Smooth muscle cell (in vitro differentiated cells): ENCODE measurements around the gene SPOCK1. TPM values are rescaled to one million over a fixed set of nuclear protein-coding genes. Genes with fewer than 3 reads are reported as not detected.

Experiments
- DNase-seq: peaks from one replicate; lab custom pipeline; 2025; ENCODE audit not compliant: unreplicated experiment; lab: John Stamatoyannopoulos, UW
- H2AFZ ChIP-seq: fragments of 200-600 bp; sonication (generic); 2 replicates; pipeline ENCODE4 v1.6.0; 2016; ENCODE audit warnings: antibody characterized with exemption, low read depth, mild to moderate bottlenecking
- H3F3A ChIP-seq: fragments of 200-600 bp; sonication (generic); 2 replicates; pipeline ENCODE4 v1.6.0; 2017; ENCODE audit warnings: antibody characterized with exemption, low read depth
- H3K27ac ChIP-seq: fragments of 200-600 bp; sonication (generic); 2 replicates; pipeline ENCODE4 v1.5.1; 2016; ENCODE audit warnings: low read depth, mild to moderate bottlenecking
- H3K27me3 ChIP-seq: fragments of 200-600 bp; sonication (generic); 2 replicates; pipeline ENCODE4 v1.6.1; 2016; ENCODE audit warnings: low read depth, mild to moderate bottlenecking
- H3K36me3 ChIP-seq: fragments of 200-600 bp; sonication (generic); 2 replicates; pipeline ENCODE4 v1.5.1; 2016; ENCODE audit warnings: low read depth
- H3K4me1 ChIP-seq: fragments of 200-600 bp; sonication (generic); 2 replicates; pipeline ENCODE4 v1.5.1; 2016; ENCODE audit warnings: low read depth
- H3K4me2 ChIP-seq: fragments of 200-600 bp; sonication (generic); 2 replicates; pipeline ENCODE4 v1.6.0; 2016; ENCODE audit warnings: mild to moderate bottlenecking
- H3K4me3 ChIP-seq: fragments of 200-600 bp; sonication (generic); 2 replicates; pipeline ENCODE4 v1.5.1; 2016; ENCODE audit warnings: mild to moderate bottlenecking
- H3K79me2 ChIP-seq: fragments of 200-600 bp; sonication (generic); 2 replicates; pipeline ENCODE4 v1.6.0; 2016; ENCODE audit warnings: low read depth, mild to moderate bottlenecking
- H3K9ac ChIP-seq: fragments of 200-600 bp; sonication (generic); 2 replicates; pipeline ENCODE4 v1.6.0; 2016; ENCODE audit warnings: low read depth
- H3K9me3 ChIP-seq: fragments of 200-600 bp; sonication (generic); replicated peaks from 2 replicates; pipeline ENCODE4 v1.5.1; 2016; ENCODE audit warnings: low read depth
- H4K20me1 ChIP-seq: fragments of 200-600 bp; sonication (generic); 2 replicates; pipeline ENCODE4 v1.6.0; 2016; ENCODE audit warnings: low read depth
- WGBS: methylation state at CpG from one replicate; pipeline ENCODE4 v1.1.7; 2016; ENCODE audit warnings: low lambda C conversion rate; 5-methylcytosine and 5-hydroxymethylcytosine counted together
- polyA plus RNA-seq: library from polyadenylated mRNA; unstranded; fragments of >200 nt; fragmentation: Nextera tagmentation; extraction: Ambion mirVana; gene quantifications from 2 replicates; pipeline ENCODE4 v1.2.1, GENCODE V29; 2016
- total RNA-seq: library from RNA; depleted of rRNA; stranded (reverse); fragments of >200 nt; gene quantifications from 2 replicates; pipeline ENCODE4 v1.2.3, GENCODE V29; 2014
- TF ChIP-seq, protein P1 (sequence below): fragments of 200-600 bp; sonication (generic); IDR thresholded peaks from 2 replicates; pipeline ENCODE4 v1.5.1; 2017; ENCODE audit warnings: borderline replicate concordance, mild to moderate bottlenecking, antibody characterized with exemption; ENCODE audit not compliant: insufficient read depth, poor library complexity, severe bottlenecking

Gene SPOCK1
- total and polyA plus RNA-seq, 2 experiments from 2014 or later = 56.2 to 80.0 TPM

DNA sequence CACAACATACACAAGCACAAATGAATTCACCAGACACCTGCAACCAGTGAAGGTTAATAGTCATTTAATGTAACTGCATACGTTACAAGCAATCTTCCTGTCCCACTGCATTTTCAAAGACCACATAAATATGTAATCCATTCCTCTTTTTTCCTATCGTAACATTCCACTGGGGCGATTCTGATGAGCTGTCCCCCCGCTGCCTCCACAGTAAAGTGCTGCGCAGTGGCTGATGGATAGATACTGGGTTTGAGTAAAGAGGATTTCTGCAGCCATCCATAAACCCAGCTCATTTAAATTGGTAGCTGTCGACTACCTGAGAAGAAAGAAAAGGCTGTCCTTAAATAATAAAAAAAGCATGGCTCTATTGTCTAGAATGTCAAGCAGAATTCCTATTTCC lies 181.1 kb downstream of the SPOCK1 start:
- WGBS = 81% methylated on average over 6 of the region's 6 CpGs
- Histone ChIP-seq H3K4me2 (no peak overlapping the region), H3K27me3 (no peaks in the 10 kb centered on the region), H3K36me3 (no peaks in the 10 kb centered on the region), H3F3A (no peaks in the 10 kb centered on the region), H3K79me2 (no peaks in the 10 kb centered on the region), H3K9ac (no peak overlapping the region), H3K27ac (no peak overlapping the region), H3K9me3 (no peaks in the 10 kb centered on the region), H3K4me1 (peaks cover 5% of the 10 kb centered on the region), H3K4me3 (no peak overlapping the region), H2AFZ (no peak overlapping the region), H4K20me1 (no peaks in the 10 kb centered on the region)
- TF ChIP-seq, protein P1, sequence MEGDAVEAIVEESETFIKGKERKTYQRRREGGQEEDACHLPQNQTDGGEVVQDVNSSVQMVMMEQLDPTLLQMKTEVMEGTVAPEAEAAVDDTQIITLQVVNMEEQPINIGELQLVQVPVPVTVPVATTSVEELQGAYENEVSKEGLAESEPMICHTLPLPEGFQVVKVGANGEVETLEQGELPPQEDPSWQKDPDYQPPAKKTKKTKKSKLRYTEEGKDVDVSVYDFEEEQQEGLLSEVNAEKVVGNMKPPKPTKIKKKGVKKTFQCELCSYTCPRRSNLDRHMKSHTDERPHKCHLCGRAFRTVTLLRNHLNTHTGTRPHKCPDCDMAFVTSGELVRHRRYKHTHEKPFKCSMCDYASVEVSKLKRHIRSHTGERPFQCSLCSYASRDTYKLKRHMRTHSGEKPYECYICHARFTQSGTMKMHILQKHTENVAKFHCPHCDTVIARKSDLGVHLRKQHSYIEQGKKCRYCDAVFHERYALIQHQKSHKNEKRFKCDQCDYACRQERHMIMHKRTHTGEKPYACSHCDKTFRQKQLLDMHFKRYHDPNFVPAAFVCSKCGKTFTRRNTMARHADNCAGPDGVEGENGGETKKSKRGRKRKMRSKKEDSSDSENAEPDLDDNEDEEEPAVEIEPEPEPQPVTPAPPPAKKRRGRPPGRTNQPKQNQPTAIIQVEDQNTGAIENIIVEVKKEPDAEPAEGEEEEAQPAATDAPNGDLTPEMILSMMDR = no peak
- no peak for DNase-seq

DNA sequence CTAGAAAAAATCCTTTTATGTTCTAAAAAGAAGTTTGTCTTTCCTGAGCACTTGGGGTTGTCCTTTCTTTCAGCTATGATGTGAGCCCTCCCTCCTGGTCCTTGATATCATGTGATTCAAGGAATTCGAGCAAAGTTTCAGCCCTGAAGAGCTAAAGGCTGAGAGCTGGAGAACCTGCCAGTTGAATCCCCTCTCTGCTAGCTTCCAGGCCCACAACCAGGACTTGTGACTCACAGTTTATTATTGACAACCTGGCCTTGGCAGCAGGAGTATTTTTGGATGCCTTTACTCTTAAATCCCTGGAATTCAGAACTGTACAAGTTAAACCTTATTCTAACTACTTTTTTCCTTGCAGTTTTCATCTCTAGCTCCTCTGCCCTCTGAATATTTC lies 182.8 kb downstream of the SPOCK1 start:
- no peak overlapping the region for H3K9ac ChIP-seq
- 78% methylated on average over 1 of the region's 1 CpG for WGBS
- H3K9me3 ChIP-seq = no peaks in the 10 kb centered on the region
- H3K79me2 ChIP-seq = no peaks in the 10 kb centered on the region
- no peaks in the 10 kb centered on the region for H3K36me3 ChIP-seq
- no peaks in the 10 kb centered on the region for H3K27me3 ChIP-seq
- H4K20me1 ChIP-seq = no peaks in the 10 kb centered on the region
- no peak overlapping the region for H3K4me2 ChIP-seq
- H2AFZ ChIP-seq = no peak overlapping the region
- no peak for DNase-seq
- TF ChIP-seq, protein P1 = no peak
- peaks cover 12% of the 10 kb centered on the region for H3K4me1 ChIP-seq
- H3K27ac ChIP-seq = no peak overlapping the region
- no peaks in the 10 kb centered on the region for H3F3A ChIP-seq
- H3K4me3 ChIP-seq = no peak overlapping the region

DNA sequence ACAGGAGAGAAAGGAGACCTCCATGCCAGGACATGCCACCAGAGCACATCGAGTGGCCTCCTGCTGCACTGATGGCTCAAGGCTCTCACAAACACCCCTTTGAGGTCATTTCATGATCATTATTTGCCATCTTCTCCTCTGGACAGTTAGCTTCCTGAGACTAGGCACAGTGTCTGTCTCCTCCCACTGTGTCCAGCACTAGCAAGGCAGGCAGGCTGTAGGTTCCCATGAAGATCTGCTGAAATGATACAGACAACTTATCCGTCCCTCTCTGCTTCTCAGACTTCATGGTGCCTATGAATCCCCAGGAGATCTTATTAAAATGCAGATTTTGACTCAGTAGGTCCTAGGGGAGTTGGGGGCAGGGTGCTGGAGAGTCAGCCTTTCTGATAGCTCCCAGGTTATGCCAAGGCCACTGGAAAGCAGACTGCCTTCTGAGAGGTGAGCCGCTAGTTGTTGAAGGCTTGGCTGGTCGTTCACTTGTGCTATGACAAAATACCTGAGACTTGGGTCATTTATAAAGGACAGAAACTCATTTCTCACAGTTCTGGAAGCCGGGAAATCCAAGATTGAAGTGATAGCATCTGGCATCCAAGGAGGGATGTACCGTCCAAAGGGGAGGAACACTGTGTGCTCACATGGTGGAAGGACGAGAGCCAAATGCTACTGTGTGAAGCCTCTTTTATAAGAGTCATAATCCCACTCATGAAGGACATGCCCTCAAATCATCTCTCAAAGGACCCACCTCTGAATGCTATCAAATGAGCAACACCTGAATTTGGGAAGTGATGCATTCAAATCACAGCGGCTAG lies 183.4 kb downstream of the SPOCK1 start:
- Histone ChIP-seq H3K9me3 (no peaks in the 10 kb centered on the region), H3K36me3 (no peaks in the 10 kb centered on the region), H3K4me3 (no peak overlapping the region), H3F3A (no peaks in the 10 kb centered on the region), H3K9ac (no peak overlapping the region), H2AFZ (no peak overlapping the region), H3K27ac (no peak overlapping the region), H4K20me1 (no peaks in the 10 kb centered on the region), H3K79me2 (no peaks in the 10 kb centered on the region), H3K27me3 (no peaks in the 10 kb centered on the region), H3K4me2 (no peak overlapping the region), H3K4me1 (peaks cover 16% of the 10 kb centered on the region)
- TF ChIP-seq, protein P1 = no peak
- no peak for DNase-seq
- WGBS = 87% methylated on average over 8 of the region's 8 CpGs

DNA sequence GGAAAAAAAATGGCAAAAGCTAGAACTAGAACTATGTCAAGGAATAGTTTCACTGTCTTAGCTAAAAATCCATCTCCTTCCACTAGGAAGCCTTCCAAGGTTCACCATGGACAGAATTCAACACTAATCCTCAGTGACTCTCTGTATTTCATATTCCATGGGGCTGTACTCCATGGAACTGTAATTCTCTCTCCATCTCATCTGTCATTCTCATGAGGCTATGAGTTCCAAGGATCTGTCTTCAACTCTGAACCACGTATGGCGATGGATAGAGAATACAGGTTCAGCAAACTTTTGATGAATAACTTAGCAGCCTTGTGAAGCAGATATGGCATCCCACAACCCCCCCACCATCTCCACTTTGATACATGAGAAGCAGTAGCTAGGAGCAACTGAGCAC lies 184.0 kb downstream of the SPOCK1 start:
- no peak for DNase-seq
- Histone ChIP-seq H3K9ac (no peak overlapping the region), H4K20me1 (no peaks in the 10 kb centered on the region), H3K4me3 (no peak overlapping the region), H3K27me3 (no peaks in the 10 kb centered on the region), H3K9me3 (no peaks in the 10 kb centered on the region), H3K79me2 (no peaks in the 10 kb centered on the region), H3K27ac (no peak overlapping the region), H3K4me2 (no peak overlapping the region), H3F3A (no peaks in the 10 kb centered on the region), H3K4me1 (peaks cover 23% of the 10 kb centered on the region), H3K36me3 (no peaks in the 10 kb centered on the region), H2AFZ (no peak overlapping the region)
- TF ChIP-seq, protein P1 = no peak
- 98% methylated on average over 2 of the region's 2 CpGs for whole genome bisulfite sequencing
